AG08395 (cell line): ENCODE results near the gene THSD4.
"Not testable (repeated sequence)": the region's sequence is repeated elsewhere in the genome, so short reads cannot be mapped to it uniquely, and the experiment has no call there.

Experiments
- DNase-seq: peaks from one replicate; pipeline ENCODE4 v3.0.0; 2012; ENCODE audit warnings: mixed read lengths, low spot score

THSD4 gene

DNA sequence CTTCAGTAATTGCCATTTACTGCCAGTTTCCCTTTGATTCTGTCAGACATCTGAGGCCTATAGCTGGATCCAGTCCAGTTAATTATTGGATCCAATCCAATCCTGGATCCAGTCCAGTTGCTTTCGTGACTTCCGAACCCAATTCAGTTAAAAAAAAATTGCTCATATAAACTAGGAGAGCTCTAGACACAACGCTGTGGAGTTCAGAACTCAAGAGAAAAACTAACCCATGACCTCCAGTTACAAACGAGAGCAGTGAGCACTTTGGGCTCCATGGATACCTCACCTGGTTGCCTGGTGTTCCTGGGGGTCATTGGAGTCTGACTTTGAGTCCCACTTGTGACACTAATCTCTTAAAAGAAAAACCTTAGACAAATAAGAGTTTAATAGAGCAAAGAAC lies 269.8 kb downstream of the THSD4 start:
- DNase-seq, result no peak

DNA sequence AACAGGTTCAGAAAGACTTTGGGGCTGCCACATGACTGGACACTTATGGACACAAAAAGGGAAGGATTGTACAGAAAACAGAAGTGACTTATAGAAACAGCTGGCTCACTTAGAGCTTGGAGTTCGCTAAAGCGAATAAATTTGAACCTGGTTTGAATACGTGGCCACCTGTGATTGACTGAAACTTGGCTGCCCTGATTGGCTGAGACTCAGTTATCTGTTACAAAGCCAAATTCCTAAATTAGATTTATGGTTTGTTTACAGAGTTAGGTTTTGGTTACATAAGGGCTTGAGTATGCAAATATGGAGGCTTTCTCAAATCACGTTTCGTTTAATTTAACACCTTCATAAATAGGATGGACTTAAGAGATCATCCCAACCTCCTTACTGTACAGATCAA lies 270.2 kb downstream of the THSD4 start:
- DNase-seq, result no peak

DNA sequence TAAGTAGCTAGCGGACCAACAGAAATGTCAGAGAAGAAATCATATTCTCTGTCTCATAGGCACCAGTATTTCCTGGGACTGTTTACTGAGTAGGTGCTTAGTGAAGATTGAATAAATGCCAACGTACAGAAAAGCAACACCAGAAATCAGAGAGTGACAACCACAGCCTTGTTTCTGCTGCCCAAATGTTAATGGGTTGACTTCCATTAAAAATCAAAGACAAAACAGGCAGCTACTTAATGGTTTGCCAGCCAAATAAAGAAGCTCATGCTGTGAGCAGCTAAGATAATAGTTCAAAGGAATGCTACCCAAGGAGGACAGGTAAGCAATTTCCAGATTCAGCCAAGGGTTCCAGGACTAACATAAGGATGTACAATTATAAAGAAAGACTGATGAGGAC lies 270.7 kb downstream of the THSD4 start:
- no peak for DNase-seq

DNA sequence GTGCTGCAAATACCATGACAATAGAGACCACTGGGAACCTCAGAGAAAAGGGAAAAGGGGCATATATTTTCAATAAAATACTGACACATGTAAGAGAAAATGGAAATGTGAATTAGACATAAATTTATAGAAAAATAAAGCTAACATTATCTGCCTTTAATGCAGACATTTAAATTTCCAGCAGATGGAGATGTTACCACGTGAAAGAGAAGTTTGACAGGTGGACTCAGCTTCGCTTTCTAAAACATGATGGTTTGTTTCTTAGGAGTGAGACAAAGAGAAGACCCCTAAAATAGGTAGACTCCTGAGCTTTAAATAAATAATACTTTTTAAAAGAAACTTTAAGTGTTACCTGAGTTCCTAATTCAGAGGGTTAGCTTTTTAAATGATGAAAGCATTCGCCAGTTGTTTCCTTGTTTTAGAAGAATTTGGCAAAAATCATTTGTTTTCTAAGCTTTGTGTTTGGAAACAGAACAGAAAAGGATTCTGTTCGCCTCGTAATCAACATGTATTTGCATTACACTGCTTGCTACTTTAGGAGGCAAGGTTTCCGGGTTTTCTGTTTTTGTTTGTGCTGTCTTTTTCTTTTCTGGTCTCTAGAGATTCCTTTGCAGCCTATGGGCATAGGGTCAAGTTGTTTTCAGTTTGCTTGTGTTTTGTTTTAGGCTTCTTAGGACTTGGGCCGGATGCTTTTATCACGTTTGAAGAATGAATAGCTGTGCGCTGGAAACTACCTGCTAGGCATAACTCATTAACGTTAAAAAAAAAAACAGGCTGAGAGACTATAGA lies 271.4 kb downstream of the THSD4 start:
- DNase-seq, result no peak

DNA sequence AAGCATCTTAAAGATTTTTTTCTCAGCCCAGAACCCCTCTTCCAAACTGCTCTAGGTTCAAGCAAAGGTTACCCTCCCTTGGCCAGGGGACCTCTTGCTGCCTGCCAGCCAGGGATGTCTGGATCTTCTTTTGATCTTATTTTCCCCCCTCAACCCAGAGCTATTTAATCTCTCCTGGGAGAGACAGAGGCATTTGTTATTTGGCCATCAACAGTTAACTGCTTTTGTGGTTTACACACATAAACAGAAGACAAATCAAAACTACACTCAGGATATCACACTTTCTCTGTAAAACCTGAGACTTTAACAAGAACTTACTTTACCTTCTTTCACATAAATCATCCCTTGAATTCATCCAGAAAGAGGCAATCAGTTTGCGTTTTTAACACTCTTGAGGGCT lies 272.5 kb downstream of the THSD4 start:
- DNase-seq, result no peak

DNA sequence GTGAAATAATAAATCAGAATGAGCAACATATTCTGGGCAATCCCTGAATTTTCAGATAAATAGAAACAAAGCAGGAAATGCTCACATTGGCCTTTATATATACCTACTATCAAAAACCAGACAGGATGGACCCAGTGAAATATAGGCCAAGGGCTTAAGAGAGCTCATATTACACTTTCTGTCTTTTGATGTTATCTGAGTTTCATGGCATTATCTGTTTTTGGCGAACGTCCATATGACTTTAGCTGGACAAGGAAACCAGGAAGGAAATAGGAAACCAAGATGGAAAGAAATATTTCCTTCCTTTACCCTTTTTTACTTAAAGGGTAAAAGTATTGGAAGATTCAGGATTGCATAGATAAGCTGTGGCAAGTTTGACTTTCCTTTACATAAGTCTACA lies 274.8 kb downstream of the THSD4 start:
- no peak for DNase-seq

DNA sequence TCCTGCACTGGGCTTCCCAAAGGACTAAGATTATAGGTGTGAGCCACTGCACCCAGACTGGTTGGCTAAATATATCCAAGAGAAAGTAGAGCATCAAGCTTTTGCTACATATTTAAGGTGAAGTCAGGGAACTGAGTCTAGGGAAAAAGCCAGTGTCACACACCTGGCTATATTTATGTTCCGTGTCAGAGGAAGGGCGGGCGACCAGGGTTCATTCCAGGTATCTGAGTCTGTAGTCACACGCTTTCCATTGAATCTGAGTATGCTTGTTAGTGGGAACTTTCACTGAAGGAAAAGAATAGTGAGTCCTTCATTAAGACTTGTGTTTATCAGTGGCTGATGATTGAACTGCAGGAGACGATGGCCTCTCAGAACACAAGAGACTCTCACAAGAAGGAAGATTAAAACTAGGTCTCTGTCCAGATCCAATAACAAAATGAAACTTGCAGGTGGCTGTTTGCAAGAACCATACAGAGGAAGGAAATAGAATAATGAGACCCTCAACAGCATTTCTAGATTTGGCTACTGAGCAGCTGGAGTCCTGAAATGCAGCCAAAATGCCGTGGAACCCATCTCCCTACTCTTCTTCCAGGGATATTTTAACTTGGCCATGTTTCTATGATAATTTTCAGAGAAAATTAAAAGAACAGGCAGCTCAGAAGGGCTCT lies 276.3 kb downstream of the THSD4 start:
- DNase-seq, result no peak

DNA sequence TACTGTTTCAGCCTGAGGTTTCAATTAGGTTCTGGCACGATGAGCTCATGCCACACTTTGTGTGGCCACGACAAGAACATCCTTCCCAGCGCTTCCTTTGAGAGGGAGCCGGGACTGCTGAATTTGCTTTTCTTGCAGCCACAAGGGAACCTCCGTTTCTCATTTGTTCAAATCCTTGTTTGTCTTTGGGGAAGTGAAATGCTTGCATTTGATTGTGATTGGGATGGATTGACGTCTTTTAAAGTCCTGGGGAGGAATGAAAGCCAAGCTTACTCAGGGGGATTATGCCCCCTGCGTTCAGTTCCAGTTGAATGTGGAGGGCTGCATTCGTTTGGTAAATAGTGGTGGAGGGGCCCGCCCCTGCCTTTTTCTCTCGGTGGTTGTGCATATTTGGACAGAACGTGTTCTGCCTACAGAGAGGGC lies 277.6 kb downstream of the THSD4 start:
- no peak for DNase-seq

DNA sequence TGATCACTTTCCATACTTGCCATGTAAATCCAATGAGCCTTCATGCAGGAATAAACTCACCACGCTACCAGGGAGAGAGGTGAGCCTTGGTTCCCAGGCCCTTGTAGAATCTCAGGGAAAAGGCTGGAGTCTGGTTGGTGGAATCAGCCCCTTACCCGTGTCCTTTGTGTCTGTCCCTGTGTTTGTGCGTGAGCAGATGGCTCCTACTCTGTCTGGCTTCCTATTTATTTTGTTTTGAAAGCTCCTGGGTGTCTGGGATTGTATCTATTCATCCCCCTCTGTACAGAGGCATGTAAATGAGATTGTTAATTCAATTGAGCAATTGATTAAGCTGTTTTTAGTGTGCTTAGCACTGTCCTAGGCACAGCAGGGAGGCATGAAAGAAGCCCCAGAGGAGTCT lies 278.1 kb downstream of the THSD4 start:
- no peak for DNase-seq

DNA sequence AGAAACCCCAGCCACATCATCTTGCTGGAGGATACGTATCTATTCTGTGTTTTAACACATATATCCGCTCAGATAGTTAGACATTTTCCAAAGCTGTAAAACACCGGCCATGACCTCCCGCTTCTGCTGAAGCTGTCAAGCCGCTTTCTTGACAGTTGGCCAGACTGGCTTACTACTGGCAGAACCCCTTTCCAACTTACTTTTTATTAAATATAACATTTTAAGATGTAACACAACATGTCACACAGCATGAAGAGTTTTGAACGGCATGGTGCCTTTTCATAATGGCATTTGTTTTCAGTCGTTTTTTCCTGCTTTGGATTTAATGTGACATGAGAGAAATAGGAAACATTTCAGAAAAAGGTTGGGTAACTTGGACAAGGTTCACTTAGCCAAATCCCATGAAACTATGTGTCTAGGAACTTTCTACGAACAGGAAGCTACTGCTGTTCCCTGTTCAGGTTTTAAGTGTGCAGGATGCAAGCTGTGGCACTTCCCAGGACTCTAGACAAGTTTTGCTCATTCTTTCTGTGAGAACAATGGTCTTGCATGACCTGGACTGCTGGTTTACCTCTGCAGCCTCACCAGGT lies 281.4 kb downstream of the THSD4 start:
- DNase-seq, result no peak

DNA sequence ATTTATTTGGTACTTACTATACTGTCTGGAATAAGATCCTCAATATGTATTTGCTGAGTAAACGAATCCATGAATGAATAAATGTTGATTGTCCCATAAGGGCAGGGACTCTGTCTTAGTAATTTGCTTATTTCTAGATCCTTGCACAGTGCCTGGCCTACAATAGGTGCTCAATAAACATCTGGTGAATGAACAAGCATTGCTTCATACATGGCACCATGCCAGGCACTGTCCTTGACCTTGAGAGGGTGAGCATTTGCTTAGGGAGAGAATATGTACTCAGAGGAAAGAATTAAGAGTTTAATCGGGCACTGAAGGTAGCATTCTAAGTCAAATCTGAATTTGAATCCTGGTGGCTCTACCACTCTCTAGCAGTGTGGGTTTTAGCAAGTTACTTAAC lies 282.1 kb downstream of the THSD4 start:
- no peak for DNase-seq

DNA sequence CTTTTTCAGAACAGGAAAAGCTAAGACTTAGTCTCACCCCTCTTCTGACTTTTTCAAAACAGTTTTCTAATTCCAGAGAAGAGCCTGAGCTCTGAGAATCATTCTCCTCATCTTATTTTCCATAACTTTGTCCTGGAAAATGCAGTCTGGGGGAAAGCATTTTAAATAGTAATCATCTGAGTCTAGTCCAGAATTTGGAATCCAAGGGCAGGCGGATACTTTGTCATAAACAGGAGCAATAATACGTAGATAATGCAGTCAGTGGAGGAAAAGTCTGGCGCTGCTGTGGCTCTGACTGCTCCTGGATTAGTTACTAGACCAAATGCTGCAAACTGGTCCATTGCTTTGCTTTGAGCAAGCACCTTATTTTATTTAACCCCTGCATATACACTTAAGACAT lies 285.0 kb downstream of the THSD4 start:
- DNase-seq, result no peak

DNA sequence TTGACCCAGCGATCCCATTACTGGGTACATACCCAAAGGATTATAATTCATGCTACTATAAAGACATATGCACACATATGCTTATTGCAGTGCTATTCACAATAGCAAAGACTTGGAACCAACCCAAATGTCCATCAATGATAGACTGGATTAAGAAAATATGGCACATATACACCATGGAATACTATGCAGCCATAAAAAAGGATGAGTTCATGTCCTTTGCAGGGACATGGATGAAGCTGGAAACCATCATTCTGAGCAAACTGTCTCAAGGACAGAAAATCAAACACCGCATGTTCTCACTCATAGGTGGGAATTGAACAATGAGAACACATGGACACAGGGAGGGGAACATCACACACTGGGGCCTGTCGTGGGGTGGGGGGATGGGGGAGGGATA lies 286.5 kb downstream of the THSD4 start:
- DNase-seq, result not testable (repeated sequence)

DNA sequence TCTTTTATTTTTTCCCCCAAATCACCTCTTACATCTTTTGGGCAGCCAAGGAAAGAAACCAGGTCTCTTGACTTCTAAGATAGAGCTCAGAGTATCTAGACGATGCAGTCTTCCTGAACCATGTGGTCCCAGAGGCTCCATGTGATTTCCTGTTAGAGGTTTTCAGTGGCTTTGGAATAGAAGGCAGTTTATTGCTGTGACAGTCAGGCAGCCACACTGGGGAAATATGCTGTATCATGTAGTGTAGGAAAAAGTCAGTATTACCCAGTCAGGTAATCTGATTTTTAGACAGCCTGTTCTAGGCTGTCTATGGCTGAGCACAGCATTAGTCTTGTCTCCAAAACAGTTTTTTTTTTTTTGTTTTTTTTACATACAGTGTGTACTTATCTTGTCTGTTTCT lies 294.3 kb downstream of the THSD4 start:
- no peak for DNase-seq

DNA sequence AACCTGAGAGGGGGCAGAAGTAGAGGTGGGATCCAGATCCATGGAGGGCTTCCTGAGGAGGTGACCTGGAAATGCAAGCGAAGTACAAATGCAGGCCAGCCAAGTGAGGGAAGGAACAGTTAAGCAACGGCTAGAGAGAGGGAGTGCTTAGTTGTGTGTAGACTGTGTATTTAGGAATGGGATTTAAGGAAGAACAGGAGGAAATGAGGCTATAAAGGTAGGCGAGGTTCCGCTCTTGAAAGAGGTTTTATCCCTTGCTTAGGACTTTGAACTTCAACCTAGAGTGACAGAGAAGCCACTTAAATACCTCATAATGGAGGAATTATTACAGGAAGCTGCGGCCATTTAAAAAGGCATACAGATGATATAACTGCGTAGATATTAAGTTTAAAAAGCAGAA lies 295.1 kb downstream of the THSD4 start:
- DNase-seq, result no peak

DNA sequence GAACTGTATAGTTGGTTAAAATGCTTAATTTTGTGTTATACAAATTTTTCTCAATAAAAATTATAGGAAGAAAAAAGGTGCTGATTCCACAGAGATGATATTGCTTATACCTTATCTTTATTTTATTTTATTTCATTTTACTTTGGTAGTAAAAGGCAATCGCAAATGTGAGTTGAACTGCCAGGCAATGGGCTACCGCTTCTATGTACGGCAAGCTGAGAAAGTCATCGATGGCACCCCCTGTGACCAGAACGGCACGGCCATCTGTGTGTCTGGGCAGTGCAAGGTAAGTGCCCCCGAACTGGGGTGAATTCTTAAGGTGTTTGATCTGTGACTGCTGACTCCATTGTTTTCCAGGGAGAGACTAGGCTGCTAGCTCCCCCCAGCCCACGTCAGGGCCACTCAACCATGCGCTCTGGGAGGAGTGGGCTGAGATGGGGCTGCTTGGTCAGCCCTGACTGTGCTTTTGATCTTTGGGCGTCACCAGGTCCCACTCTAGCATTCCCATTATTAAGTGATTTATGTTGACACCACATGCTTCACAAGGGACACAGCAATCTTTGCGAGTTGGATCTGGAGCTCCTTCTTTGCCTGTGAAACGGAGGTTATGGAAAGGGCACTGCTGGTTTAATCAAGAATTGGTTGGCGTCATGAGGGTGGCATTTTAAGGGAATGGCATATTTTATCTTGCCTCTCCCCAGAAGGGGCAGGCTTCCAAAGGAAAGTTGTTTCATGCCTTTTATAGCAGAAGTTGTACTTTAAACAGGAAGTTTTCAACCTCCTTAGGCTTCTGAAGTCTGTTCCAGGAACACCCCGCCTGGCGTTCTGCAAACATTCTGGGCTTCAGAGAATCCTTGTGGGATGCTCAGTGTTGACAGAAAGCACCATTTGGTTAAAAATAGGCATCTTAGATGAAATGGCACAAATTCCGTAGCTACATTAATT lies 296.5 kb downstream of the THSD4 start:
- peak; percentile 35 for DNase-seq

DNA sequence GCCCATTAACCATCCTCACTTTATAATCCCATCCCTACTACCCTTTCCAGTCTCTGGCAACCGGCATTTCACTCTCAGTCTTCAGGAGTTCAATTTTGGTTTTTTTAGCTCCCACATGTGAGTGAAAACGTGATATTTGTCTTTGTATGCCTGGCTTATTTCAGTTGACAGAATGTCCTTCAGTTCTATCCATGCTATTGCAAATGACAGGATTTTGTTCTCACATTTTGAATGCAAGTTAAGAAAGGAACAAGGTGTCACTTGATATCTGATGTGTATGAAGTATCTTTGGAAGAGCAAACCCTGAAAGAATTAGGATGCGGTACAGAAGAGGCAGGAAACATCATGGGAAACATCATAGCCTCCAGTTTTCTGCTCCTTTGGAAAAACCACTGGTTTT lies 298.1 kb downstream of the THSD4 start:
- DNase-seq, result no peak

DNA sequence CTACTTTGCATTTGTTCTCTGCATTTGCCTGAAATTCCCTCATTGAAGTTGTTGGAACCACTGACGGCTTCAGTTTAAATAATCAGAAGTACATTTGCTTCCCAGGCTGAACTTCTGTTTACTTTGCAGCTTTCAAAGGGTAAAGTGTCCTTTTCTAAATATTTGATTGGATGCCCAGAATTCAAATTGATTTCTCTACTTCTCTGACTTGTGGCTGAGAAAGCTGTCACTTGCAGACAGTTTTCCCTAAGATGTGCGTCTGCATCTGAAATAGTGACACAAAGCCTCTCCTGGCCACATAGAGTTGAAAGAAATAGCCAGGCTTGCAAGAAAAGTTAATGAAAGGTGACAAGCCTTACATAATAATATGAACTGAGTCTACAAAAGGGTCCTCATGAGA lies 299.6 kb downstream of the THSD4 start:
- no peak for DNase-seq

DNA sequence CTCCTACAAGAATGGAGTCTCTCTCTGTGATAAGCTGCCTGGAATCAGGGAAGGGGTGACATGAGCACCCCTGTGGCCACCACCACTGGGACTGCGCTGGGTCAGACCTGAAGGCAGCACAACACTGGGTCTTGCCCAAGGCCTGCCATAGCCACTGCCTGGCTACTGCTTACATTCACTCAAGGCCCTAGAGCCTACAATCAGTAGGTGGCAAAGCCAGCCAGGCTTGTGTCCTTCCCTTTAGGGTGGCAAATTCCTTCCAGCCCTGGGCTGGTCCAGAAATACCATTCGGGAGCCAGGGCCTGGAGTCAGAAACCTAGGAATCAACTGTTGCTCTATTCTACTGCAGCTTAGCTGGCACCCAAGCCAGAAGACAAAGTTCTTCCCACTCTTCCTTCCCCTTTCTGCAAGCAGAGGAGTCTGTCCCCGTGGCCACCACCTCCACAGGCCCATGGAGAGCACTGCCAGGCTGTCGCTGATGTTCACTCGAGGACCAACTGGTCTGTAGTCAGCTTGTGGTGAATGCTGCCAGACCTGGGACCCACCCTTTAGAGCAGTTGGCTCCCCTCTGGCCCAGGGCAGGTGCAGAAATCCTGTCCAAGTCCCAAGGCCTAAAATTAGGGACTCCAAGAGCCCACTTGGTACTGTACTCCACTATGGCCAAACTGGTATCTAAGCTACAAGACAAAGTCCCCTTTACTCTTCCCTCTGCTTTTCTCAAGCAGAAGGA lies 307.4 kb downstream of the THSD4 start:
- DNase-seq, result no peak

DNA sequence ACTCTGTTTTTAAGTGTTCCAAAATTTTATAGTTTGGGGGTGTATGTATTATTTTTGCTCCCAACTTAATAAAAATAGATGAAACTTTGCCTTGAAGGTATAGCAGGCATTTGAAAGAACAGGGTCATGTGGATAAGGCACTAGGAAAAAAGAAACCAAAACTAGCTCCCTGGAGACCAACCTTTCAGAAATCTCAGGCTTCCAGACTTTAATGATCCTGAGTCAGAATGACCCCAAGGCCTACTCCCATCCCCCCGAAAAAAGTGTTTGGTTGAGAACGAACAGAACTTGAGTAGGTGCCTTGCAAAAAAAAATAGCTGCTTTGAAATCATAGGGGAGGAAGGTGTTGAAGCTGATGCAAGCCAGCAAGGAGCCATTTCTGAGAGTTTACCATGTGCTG lies 309.5 kb downstream of the THSD4 start:
- no peak for DNase-seq

DNA sequence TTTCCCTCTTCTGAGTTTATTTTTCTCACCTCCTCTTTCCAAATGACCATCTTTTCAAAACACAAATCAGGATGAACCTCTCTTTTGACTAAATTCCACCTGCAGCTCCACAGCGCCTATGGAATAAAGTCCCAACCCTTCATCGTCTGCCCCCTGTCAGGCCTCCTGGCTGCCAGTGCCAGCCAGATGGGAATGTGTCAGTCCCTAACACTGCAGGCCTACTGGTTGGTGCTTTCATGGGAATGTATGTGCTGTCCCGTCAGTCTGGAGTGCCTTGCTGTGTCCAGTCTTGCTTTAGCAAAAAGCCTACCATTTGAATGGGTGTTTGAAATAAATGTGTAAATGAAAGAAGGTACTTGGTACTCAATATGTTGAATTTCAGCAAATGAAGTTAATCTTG lies 310.1 kb downstream of the THSD4 start:
- no peak for DNase-seq

DNA sequence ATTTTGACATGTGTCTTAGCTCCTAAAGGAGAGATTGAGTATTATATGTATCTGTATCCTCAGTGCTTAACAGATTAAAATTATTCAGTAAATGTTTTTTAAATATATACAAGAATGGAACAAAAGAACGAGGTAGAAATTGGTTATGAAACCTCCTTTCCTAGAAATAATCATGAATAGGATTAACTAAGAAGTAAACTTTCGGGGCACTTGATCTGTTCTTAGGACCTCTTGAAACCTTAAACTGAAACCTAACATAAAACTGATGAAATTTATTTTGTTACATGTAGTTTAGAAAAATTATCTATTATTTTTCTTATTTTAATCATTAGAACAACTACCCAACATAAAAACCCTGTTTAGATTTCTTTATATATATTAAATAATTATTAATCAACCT lies 311.5 kb downstream of the THSD4 start:
- no peak for DNase-seq
